Hematopoietic multipotent progenitor cell treated with erythropoietin and hydrocortisone succinate and interleukin-3 and kit ligand, for 8 days (in vitro differentiated cells): Measurements from ENCODE around the gene RPTN.

Experiments used
- DNase-seq: peaks from one replicate; pipeline ENCODE4 v3.0.0-alpha.2; 2015

RPTN gene, protein sequence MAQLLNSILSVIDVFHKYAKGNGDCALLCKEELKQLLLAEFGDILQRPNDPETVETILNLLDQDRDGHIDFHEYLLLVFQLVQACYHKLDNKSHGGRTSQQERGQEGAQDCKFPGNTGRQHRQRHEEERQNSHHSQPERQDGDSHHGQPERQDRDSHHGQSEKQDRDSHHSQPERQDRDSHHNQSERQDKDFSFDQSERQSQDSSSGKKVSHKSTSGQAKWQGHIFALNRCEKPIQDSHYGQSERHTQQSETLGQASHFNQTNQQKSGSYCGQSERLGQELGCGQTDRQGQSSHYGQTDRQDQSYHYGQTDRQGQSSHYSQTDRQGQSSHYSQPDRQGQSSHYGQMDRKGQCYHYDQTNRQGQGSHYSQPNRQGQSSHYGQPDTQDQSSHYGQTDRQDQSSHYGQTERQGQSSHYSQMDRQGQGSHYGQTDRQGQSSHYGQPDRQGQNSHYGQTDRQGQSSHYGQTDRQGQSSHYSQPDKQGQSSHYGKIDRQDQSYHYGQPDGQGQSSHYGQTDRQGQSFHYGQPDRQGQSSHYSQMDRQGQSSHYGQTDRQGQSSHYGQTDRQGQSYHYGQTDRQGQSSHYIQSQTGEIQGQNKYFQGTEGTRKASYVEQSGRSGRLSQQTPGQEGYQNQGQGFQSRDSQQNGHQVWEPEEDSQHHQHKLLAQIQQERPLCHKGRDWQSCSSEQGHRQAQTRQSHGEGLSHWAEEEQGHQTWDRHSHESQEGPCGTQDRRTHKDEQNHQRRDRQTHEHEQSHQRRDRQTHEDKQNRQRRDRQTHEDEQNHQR

DNA sequence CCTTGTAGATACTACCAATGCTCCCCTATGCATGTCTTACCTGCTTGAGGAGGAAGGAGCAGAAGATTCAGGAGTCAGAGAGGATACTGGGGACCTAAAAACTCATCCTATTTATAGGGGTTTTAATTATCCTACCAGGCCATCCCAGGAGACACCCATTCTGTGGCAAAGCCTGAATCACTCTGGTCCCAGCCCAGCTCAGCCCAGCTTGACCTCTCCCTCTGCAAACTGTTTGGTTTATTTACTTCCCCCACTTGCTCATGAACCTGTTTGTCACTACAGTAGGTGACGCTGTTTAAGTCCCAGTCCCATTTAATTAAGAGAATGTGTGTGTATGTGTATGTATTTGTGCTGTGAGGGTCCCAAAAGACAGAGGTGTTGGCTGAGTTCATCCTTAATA lies at the start of gene RPTN:
TSS of gene RPTN (minus strand) at position 85 of the 400 bp plus-strand sequence. CDS start 1,339 bp downstream, outside the sequence.
- DNase-seq = no peak

- DNase-seq = no peak
Observed at GRCh38 chr1:152198982-152199381, 40.0 kb upstream of the RPTN start.

DNA sequence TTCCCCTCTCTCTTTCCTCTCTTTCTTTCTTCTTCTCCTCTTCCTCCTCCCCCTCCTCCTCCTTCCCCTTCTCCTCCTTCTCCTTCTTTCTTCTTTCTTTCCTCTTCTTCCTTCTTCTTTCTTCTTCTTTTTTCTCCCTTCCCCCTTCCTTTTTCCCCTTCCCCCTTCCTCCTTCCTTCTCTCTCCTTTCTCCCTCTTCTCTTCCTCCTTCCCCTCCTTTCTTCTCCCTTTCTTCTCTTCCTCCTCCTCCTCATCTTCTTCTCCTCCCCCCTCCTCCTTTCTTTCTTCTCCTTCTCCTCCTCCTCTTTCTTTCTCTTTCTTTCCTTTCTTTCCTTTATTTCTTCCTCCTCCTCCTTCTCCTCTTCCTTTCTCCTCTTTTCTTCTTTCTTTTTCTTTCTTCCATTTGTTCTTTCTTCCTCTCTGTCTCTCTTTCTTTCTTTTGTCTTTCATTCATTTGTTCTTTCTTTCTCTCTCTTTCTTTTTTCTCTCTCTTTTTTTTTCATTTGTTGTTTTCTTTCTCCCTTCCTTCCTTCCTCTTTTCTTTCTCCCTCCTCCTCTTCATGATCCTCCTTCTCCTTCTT lies 38.4 kb upstream of the RPTN start:
- no peak for DNase-seq

GRCh38 chr1:152191711-152192110 lies 32.7 kb upstream of the RPTN start:
- DNase-seq = no peak

GRCh38 chr1:152191260-152191659 lies 32.2 kb upstream of the RPTN start:
- no peak for DNase-seq

- DNase-seq = no peak
Observed at GRCh38 chr1:152190589-152190988, 31.6 kb upstream of the RPTN start.

GRCh38 chr1:152189657-152190442 lies 30.8 kb upstream of the RPTN start:
- peak; percentile 83 for DNase-seq

- DNase-seq = peak; percentile 75
Observed at GRCh38 chr1:152188673-152189591, 29.9 kb upstream of the RPTN start.

DNA sequence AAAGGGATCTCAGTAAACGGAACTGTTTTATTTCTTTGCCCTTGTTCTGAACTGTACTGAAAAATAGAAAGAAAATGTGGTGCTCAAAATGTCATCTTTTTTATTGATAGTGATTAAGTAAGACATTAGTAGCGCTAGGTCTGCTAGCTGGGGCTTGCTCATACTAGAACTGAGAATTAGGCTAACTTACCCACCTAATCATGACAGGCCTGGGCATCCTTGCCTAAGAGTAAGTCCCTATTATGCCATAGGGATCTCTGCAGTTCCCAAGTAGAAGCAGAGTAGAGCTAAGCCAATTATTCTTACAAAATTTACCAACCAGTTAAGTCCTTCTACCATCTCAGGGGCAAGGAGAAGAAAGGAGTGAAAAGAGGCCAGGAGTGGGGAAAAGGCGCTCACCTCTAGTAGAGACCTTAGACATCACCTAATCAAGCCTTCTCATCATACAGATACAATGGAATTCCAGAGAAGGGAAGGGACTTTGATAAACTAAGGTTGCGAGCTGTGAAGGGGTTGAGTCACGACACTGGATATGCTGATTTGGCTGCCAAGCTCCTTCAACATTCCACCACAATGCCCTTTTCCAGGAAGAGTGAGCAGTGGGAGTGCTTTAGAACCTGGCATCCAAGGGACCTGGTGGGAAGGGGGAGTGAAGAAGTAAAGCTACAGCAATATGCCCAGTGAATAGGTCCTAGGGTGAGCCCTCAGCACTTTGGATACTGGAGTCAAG lies 27.7 kb upstream of the RPTN start:
- no peak for DNase-seq

DNA sequence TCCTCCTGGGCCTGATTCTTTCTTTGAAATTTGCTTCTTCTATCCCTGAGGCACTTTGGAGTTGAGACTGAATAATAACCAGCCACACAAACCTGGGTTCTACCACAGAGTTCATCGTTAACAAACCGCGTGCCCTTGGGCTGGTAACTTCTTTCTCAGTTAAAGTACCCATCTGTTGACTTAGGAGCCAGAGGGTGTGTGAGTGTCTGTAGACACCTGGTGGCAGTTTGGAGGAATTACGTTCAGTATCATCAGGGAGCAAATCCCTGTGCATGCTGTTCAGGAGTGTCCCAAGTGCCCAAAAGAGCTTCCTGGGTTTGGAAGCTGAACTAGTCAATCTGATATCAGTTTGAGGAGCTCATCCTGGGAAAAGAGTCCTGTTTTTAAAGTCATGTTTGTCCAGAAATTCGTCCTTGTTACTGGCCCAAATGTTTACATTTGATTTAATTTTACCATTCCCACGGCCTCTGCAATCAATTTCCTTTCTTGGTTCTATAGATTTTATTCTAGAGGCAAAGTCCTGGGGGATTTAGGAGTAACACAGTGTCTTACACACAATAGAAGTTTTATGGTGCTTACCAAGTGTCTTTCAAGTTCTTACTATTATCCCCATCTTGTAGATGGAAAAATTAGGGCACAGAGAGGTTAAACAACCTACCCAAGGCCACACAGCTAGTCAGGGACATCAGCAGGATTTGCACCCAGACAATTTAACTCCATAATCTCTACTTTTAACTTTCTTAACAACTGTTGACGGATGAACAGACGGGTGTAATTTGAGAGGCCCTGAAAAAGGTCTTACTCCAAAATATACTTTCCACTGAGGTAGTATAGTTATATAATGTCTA lies 26.7 kb upstream of the RPTN start:
- DNase-seq = peak; percentile 62

- no peak for DNase-seq
Observed at GRCh38 chr1:152182944-152183361, 23.9 kb upstream of the RPTN start.

DNA sequence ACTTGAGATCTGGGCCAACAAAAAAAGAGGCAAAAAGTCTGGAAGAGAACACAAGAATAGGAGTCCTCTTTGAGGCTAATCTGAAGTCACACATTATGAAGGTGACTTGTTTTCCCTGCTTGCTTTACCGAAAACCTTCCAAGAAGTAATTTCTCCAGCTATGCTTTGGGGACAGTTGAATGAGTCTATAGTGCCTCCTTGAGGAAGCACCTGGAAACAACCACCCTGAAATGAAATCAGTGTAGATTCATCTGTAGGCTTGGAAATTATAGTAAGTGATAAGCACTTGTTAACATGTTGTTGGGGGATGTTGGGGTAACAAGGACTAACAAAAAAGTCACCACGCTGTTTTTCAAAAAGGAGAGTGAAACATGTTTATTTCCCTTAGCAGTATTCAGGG lies 23.4 kb upstream of the RPTN start:
- peak; percentile 23 for DNase-seq

GRCh38 chr1:152179566-152179965 lies 20.5 kb upstream of the RPTN start:
- no peak for DNase-seq

DNA sequence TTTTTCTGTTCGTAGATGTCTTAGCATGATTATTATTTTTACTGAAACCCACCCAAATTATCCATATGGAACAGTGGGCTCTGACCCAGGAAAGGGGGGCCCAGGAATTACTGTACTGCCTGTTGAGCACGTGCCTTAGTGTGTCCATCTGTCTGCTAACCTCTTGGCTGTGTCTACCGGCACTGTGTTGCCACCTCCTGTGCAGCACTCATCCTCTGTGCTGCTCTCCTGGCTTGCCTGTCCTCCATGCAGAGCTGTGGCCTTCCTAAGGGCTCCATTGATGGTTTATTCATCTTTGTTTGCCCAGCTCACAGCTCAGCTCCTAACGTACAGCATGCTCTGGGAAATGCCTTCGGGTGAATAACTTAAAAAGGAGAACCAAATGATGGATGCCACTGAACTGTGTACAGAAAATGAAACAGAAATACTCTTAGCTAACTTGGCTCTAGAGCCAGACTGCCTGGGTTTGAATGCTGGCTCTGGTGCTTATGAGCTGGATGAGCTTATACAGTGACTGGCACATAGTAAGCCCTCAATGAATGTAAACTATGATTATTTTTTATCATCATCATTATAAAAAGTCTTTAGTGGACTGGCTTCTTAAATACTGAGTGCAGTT lies 11.4 kb upstream of the RPTN start:
- DNase-seq = no peak

DNA sequence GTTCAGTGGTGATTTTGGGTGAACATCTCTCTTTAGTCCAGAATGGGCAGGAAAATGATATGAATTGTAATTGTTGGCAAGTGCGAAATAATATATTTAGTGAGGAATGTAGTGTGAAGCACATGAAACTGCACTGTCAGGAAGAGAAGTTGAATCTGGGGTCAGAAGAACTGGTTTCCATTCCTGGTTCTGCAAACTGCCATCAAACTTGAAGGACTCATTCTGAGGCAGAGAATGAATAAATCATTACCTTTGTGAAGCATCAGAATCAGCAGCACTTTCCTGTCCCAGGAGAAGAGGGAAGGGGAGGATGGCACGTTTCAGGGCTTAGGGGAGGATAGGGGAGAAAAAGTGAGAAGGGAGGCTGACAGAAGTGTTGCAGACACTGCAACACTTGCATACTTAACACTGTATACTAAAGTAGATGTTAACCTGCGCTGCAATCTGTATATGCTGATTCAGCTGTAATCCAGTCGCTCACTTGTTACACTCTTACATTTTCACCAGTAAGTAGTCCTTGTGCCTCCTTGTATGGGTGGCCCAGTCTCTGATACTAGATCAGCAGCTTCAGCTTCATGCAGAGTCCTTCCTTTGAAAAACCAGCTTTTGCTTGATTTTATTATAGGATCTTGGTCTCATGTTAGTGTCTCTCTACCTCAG lies 10.5 kb upstream of the RPTN start:
- no peak for DNase-seq

- no peak for DNase-seq
Observed at GRCh38 chr1:152168535-152168868, 9.5 kb upstream of the RPTN start.

DNA sequence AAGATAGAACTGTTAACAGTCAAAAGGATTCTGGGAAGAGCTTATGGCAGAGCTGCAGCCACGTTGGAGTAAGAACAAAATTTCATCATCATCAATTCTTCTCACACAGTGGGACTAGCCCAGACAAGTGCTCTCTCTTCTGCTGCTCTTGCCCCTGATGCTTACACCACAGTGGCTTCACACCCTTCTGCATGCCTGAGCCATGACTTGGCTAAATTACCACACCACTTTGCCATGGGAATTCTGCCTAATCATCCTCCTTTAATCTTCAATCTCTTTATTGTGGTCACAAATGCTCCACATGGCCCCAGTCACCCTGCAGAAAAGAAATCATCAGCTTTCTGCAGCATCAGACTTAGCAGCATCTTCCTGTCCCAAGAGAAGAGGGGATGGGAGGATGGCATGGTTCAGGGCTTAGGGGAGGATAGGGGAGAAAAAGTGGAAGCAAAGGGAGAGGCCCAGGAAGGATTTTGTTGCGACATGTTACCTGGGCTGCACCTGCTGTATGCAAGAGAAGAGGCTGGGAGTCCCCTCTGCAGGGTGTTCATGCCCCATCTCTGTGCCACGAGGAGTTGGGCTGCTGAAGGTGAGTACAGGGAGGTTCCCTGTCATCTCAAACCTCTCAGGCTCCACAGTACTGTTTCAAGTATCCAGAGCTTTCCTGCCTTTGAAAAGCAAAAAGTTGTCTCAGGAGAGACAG lies 9.0 kb upstream of the RPTN start:
- peak; percentile 71 for DNase-seq

- DNase-seq = no peak
Observed at GRCh38 chr1:152166966-152167365, 7.9 kb upstream of the RPTN start.
